SKM-1 (cell line): Measurements from ENCODE around the gene INPP4A.

Source experiments
- DNase-seq: peaks from one replicate; lab custom pipeline; 2025; ENCODE audit not compliant: unreplicated experiment; lab: John Stamatoyannopoulos, UW

INPP4A gene

DNA sequence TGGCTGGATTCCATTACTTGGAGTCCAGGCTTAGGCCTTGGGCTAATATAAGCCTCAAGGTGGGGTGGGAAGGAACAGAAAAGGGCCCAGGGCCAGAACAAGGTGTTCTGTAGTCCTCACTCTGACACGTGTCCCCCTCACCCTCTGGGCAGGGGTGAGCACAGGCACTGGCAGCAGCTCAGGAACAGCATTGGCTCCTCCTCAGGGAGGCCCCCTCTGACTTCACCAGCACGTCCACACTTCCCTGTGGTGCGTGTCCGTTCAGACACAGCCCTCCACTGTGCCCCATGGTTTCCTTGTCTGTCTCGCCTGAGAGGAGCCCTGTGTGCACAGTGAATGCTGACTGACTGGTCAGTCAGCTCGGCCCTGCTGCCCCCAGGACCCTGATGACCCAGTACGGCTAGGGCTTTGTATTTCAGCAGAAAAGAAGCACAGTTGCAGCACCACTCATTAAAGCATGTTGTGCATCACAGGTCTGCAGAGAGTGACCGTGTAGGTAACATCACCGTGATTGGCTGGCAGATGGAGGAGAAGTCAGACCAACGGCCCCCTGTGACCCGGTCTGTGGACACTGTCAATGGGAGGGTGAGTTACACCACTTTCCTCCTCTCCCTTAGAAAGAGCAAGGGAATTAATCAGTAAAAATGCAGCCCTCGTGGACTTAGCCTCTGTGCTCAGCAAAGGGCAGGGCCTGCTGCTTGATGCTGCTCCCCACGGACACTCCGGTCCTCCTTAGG lies 92.9 kb downstream of the INPP4A start:
- DNase-seq = no peak

DNA sequence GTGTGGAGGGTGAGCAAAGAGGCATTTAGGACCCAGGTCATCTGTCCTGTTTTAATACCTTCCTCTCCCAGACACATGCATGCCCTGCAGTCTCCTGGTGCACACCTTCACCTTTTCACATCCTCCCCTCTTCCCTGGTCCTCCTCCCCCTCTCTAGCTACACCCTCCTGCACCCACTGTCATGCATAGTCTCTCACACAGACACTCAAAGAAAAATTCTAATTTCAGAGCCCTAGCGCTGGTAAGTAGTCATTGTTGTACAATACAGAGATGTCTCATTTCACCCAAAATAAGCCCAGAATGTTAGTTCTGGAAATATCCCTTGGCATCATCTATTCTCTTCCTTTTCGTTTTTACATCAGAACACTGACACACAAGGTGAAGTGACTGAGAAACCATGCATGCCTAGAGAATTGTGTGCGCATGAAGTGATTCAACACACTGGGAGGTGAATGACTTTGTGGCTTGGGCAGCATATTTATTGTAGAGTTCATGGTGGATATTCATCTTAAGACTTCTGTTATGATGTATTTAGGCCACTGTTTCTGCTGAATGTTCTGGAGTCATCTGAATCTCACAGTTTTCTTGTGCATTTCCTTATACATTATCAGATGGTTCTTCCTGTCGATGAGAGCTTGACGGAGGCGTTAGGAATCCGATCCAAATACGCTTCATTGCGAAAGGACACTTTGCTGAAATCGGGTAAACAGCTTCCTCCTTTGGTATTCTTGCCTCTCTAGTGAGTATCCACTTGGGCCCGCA lies 93.8 kb downstream of the INPP4A start:
- DNase-seq = no peak

DNA sequence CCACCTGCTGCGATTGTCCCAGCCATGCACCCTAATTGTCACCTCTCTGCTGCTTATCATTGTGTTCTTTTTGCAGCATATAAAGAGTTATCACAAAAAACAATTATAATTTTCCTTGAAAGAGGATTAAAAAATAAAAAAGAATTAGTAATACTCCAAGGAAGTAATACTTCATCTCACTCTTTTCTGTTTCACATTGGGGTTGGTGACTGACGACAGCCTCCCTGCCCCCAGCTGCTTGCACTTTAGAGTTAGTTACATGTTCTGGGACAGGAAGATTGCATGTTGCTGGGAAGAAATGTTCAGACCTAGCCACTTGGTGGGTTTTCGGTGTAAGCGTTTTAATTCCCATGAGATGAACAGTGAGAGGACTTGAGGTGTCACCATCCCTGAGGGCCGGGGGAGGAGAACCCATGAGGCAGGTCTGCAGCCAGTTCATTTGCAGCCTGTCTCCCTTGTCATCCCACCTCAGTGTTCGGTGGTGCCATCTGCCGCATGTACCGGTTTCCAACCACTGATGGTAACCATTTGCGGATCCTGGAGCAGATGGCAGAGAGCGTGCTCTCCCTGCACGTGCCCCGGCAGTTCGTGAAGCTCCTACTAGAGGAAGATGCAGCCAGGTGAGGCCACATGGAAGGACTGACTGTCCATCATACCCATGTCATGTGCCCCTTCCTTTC lies 94.5 kb downstream of the INPP4A start:
- DNase-seq = no peak

DNA sequence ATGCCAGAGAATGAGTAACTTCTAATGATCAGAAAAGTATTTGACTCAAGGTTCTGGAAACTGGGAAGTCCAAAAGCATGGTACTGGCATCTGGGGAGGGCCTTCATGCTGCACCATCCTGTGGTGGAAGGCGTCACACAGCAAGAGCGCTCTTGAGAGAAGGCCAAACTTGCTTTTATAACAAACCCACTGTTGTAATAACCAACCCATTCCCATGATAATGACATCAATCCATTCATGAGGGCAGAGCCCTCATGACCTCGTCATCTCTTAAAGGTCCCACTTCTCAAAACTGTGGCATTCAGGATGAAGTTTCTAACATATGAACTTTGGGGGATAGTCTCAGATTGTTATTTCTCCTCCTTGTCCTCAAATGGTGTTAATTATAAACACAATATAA lies 95.9 kb downstream of the INPP4A start:
- no peak for DNase-seq

DNA sequence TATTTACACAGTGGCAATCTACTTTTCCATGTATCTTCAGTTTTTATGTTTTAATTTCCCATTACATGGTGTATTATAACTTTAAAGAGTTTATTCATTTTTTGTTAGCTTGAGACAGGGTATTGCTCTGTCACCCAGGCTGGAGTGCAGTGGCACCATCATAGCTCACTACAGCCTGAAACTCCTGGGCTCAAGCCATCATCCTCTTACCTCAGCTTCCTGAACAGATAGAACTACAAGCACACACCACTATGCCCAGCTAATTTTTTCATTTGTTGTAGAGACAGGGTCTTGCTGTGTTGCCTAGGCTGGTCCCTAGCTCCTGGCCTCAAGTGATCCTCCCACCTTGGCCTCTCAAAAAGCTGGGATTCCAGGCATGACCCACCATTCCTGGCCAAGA lies 96.8 kb downstream of the INPP4A start:
- no peak for DNase-seq

DNA sequence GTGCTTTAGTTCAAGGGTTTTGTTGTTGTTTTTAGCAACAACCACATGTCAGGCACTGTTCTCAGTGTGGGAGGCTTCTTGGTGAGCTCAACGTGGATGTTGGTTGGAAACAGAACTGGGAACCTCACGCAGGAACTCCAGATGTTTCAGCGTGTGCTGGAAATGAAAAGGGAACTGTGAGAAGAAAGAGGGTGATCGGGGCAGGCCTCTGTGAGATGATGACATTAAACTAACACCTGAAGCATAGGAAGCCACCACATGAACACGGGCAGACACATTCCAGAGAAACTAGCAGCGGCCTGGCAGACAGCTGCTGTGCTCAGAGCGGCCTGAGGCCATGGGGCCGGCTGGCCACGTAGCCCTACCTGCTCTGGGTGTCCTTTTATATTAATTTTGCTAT lies 97.2 kb downstream of the INPP4A start:
- DNase-seq = no peak

DNA sequence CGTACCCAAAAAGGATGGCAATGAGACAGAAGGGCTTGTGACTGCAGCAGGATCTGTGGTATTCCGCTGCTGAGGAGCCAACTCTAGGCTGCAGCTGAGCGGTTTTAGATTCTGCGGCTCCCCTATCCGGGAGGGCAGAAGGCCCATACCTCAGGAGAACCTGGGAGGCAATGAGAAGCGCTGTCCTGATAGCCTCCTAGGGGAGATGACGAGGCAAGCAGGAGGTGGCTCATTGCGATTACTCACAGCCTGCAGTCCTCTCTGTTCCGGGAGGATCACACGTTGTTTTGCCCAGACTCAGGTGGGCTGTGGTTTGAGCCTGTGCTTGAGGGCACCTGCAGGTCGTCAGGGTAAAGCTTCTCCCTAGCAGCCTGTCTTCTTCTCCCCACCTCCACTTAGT lies 98.6 kb downstream of the INPP4A start:
- no peak for DNase-seq

DNA sequence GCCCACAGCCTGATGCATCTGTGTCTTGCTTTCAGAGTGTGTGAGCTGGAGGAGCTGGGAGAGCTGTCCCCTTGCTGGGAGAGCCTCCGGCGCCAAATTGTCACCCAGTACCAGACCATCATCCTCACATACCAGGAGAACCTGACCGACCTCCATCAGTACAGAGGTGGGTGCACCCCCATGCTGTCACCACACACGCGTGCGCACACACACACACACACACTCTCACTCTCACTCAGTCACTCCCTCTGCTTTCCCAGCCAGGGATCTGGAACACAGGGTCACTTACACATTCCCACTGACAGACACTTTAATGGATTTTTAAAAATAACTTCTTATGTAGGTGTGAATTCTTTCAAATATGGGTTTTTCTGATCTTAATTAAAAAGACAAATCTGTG lies 99.2 kb downstream of the INPP4A start:
- DNase-seq = no peak

DNA sequence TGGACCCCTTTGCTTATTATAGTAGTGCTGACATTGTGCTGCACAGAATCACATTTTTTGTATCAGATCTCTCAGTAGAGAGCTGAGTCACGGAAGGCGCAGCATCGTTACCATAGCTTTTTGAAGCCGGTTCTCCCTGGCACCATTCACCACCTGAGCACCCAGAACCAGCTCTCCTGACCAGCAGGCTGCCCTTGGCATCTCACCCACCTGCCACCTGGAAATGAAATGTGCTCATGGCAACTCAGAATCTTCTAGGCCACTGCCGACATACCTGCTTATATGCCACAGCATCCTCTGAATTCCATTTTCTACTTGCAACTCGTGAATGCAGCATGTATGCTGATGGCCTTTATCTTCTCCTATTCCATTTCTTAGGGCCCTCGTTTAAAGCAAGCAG lies 100.9 kb downstream of the INPP4A start:
- DNase-seq = no peak

DNA sequence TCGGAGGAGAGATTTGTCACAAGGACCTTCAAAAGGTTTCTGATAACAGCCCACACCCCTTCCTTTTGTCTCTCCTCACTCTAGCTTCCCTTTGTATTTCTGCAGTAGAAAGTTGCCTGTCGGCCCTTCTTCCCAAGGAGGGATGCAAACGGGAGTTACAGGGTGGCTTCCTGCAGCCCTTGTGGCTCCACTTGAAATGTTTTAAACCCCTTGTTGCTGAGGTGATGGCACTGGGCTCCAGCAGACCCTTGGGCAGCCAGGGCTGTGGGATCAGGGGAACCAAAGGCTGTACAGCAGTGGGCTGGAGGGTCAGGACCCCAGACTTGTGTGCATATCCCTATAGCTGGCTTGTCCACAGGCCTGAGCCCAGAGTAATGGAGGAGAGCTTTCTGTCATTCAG lies 101.5 kb downstream of the INPP4A start:
- no peak for DNase-seq

DNA sequence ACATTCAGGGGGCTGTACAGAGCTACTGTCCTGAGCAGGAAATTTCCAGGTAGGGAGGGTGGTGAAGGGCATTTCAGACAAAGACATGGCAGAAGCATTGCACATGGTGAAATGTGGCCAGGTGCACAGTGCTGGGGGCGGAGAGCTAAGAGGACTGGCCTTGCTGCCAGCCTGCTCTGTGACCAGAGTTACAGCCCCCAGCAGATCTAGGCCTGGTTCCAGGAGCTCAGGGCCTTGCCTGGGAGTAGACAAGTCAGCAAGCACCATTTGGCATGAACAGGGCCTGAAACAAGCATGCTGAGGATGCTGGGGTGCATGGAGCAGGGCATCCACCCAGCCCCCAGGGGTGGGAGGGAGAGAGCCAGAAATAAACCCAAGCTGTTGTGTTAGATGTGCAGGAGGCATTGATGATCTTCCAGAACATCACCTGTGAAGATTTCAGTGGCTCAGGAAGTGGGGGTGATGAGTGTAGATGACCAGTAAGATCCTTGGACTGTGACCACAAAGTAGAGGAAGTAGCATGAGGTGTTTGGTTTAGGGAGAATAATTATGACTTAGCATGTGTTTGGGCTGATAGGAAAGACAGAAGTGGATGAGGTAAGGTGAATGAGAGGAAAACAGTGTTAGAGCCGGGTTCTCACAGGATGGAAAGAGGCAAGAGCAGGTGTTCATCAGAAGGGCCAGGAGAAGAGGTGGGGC lies 102.6 kb downstream of the INPP4A start:
- peak; percentile 6 for DNase-seq

DNA sequence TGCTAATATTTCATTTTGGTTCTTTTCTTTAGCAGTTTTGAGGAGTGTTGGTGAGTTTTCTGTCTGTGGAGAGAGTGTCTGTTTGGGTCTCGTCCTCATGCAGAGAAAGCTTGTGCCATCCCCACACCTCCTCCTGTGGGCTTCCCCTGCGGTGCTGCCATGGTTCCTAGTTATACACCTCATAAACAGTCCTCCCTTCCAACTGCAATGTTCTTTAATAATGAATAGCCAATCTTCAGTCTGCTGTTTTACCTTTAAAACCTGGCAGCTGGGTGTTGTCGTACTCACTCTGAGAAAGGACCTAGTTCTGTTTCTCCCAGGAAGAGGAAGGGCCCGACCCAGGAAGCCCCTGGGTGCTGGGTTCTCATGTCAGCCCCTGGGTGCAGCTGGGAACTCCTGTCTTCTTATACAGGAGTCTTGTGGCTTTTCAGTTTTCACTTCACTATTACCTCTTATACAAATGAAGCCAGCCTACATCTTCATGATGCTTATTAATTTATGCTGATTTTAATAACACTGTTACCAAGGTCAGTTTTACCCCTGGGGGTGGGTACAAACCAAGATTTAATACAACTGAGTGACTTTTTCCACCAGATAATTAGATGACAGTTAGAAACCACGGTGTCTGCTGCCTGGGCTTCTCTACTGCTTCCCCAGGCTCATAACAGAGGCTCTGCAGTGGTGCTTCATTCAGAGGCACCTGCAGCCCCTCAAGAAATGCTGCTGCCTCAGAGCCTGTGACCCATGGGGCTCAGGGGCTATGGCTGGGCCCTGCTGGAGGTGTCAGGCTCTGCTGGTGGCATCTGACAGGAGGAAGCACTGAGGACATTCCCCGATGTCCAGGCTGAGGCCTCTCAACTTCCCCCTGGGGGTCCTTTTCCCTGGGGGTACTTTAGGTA lies 104.5 kb downstream of the INPP4A start:
- no peak for DNase-seq

DNA sequence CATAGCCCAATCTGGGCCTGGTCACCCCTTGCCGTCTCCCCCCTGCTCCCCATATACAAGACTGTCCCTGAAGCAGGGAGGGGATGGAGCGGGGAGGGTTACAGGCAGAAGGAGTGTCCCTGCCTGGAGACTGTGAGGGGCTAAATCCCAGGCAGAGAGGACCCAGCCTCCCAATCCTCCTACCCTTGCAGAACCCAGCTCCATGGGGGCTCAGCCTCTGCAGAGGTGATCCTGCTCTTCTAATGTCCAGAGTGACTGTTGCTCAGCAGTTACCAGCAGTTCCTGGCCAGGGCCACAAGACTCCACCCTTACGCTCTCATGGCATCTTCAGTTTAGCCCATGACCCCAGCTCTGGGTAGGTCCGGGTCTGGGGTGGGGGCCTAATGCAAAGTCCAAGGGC lies 105.5 kb downstream of the INPP4A start:
- DNase-seq = no peak

DNA sequence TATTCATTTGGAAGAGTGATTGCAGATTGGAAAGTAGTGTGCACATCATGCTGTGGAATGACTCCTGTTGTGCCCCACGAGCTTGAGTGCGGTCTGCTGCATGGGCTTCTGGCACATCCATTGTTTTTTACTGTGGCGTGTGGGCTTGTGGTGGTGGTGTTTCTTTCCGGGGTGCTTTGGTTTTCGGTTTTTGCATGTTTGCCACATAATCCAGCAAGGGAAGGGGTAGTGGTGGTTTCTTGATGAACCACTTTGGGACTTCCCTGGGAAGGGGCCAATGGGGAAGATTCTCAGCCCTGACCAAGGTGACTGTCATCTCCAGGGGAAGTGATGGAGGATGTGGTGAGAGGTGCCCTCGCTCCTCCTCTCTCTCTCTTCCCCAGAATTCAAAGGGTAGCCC lies 106.7 kb downstream of the INPP4A start:
- no peak for DNase-seq

DNA sequence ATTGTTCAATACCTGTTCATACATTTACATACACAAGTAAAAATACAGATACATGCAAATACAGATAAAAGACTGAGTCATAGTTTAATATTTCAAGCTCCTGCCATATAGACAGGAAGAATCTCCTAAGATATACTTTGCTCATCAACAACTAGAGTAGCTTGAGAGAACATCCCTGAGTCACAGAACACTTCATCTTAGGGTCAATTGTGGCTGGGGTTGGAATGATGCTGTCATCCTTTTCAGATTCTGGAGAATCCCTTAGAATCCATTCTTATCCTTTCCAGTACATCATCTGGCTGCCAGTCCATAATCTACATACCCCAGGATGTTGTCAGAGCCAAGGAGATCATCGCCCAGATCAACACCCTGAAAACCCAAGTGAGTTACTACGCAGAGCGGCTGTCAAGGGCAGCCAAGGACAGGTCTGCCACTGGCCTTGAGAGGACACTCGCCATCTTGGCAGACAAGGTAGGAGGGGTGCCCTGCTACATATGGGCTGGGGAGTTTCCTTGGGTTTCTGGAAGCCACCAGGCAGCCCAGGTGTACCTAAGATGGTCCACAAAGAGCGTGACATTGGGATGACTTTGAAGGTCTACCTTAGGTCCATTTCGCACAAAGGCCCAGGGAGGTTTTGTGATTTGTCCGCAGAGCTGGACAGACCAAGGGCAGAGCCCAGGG lies 108.0 kb downstream of the INPP4A start:
- DNase-seq = no peak

DNA sequence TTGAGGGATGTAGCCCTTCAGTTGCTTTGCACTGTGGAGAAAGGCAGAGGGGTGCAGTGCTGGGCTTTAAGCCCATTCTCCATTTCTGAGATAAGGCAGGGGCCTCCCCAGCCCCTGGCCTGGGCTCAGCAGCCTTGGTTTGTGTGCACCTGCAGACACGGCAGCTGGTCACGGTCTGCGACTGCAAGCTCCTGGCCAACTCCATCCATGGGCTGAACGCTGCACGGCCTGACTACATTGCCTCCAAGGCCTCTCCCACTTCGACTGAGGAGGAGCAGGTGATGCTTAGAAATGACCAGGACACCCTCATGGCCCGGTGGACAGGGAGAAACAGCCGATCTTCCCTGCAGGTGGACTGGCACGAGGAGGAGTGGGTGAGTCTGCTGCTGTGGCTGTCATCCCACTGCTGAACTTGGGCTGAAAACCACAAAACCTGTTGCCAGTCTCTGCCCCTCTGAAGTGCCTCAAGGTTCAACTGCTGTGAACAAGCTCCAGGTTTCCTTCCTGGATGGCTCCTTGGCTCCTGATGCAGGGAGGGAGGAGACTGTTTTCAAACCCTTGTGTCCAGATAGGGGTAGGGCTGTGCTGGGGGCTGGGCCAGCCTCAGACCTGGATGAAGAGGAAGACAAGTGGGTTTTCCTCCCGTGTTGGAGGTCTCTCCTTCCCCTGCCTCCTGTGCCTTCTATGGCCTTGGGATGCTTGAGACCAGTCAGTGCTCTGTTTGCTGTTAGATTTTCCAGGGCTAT lies 109.6 kb downstream of the INPP4A start:
- no peak for DNase-seq

DNA sequence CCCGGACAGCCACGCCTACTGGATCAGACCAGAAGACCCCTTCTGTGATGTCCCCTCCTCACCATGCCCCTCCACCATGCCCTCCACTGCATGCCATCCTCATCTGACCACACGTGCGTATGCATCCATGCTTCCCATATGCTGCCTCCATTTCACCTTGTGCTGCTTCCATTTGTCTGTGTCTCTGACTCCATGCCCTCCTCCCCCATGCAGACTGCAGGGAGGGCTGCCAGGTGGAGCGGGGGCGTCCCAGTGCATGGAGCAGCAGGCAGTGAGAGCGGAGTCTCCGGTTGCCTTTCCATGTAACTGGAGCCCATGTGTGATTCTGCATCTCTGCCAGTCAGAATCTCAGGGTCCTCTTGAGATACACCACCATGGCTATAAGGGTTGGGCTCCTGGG lies 111.0 kb downstream of the INPP4A start:
- DNase-seq = no peak

DNA sequence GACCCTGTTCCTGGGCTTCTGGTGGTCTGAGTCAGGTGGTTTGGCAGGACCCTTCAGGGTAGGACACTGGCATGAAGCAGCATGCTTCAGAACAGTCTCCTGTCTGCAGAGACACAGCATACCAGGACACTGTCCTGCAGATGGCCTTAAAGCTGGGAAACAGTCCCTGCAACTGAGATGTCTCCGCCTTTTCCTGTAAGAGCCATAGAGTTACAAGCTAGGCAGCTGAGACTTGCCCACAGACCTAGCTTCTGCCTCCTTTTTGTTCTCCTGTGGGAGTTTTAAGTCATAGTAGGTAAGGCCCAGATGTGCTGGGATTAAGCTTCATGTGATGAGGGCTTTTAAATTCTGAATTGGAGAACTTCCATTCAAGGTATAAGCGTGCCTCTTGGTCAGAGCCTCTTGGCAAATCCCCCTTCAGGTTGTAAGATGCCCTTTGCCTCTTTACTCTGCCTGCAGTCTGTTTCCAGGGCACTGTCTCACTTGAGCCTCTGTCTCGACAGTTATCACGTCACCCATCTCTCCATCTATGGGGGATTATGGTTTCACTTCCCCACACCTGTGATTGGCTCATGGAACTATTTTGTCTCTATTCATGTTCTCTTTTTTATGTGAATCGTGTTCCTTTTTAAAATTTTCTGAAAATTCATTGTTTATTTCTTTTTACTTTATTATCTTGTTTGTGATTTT lies 111.8 kb downstream of the INPP4A start:
- no peak for DNase-seq
